SU-DHL-6 (cell line): Measurements from ENCODE around the gene GBP7.

Experiments
- H2AFZ ChIP-seq: fragments of 200-600 bp; sonication (generic); 2 replicates; pipeline ENCODE4 v1.6.1; 2014; ENCODE audit warnings: low read depth, mild to moderate bottlenecking, moderate library complexity, mixed read lengths, antibody characterized with exemption, low read length; ENCODE audit not compliant: severe bottlenecking
- H3F3A ChIP-seq: fragments of 200-600 bp; shearing (Covaris generic); 2 replicates; pipeline ENCODE4 v1.6.0; 2016; ENCODE audit warnings: antibody characterized with exemption, mild to moderate bottlenecking; ENCODE audit not compliant: insufficient read depth
- H3K27ac ChIP-seq: fragments of 200-600 bp; sonication (generic); 2 replicates; pipeline ENCODE4 v1.5.1; 2016; ENCODE audit warnings: low read depth, mild to moderate bottlenecking, low read length, moderate library complexity, mixed read lengths
- H3K27me3 ChIP-seq: fragments of 200-600 bp; sonication (generic), shearing (Covaris generic); 2 replicates; pipeline ENCODE4 v1.6.0; 2014; ENCODE audit warnings: mild to moderate bottlenecking, low read length
- H3K36me3 ChIP-seq: fragments of 200-600 bp; sonication (generic); 2 replicates; pipeline ENCODE4 v1.6.1; 2014; ENCODE audit warnings: mild to moderate bottlenecking, low read length, mixed read lengths
- H3K4me2 ChIP-seq: fragments of 300-600, 200-600 bp; shearing (Covaris generic), sonication (generic); 2 replicates; pipeline ENCODE4 v1.6.0; 2014; ENCODE audit warnings: low read length, low read depth, mild to moderate bottlenecking; ENCODE audit not compliant: poor library complexity, severe bottlenecking
- H3K4me3 ChIP-seq: fragments of 200-600 bp; sonication (generic); 2 replicates; pipeline ENCODE4 v1.5.1; 2014; ENCODE audit warnings: antibody characterized with exemption, low read length, mild to moderate bottlenecking, mixed read lengths; ENCODE audit not compliant: insufficient read depth, poor library complexity, severe bottlenecking
- H3K79me2 ChIP-seq: fragments of 200-600 bp; sonication (generic); 2 replicates; pipeline ENCODE4 v1.6.1; 2014; ENCODE audit warnings: mild to moderate bottlenecking, low read length, moderate library complexity; ENCODE audit not compliant: insufficient read depth
- H3K9ac ChIP-seq: fragments of 200-600 bp; sonication (generic); 2 replicates; pipeline ENCODE4 v1.7.0; 2014; ENCODE audit warnings: mild to moderate bottlenecking, low read length
- H3K9me2 ChIP-seq: fragments of 200-600 bp; sonication (generic); replicated peaks from 2 replicates; pipeline ENCODE4 v1.6.1; 2014; ENCODE audit warnings: low read length; ENCODE audit not compliant: insufficient read depth
- H3K9me3 ChIP-seq: fragments of 200-600 bp; sonication (generic); 2 replicates; pipeline ENCODE4 v1.6.1; 2014; ENCODE audit warnings: low read length, mixed read lengths; ENCODE audit not compliant: insufficient read depth
- H4K20me1 ChIP-seq: fragments of 200-600 bp; sonication (generic); 2 replicates; pipeline ENCODE4 v1.6.1; 2014; ENCODE audit warnings: low read depth, mild to moderate bottlenecking, antibody characterized with exemption, low read length, moderate library complexity, mixed read lengths
- CTCF ChIP-seq: fragments of 200-600 bp; sonication (generic); IDR thresholded peaks from one replicate; pipeline ENCODE4 v1.5.1; 2017; ENCODE audit warnings: antibody characterized with exemption, mild to moderate bottlenecking, low read length, moderate library complexity; ENCODE audit not compliant: insufficient read depth, poor library complexity, severe bottlenecking
- EZH2phosphoT487 ChIP-seq: fragments of 200-600 bp; sonication (generic), shearing (Covaris generic); conservative IDR thresholded peaks from 2 replicates; pipeline ENCODE4 v1.6.1; 2018; ENCODE audit warnings: mild to moderate bottlenecking, antibody characterized with exemption, low read length, moderate library complexity, mixed read lengths

GBP7 gene

DNA sequence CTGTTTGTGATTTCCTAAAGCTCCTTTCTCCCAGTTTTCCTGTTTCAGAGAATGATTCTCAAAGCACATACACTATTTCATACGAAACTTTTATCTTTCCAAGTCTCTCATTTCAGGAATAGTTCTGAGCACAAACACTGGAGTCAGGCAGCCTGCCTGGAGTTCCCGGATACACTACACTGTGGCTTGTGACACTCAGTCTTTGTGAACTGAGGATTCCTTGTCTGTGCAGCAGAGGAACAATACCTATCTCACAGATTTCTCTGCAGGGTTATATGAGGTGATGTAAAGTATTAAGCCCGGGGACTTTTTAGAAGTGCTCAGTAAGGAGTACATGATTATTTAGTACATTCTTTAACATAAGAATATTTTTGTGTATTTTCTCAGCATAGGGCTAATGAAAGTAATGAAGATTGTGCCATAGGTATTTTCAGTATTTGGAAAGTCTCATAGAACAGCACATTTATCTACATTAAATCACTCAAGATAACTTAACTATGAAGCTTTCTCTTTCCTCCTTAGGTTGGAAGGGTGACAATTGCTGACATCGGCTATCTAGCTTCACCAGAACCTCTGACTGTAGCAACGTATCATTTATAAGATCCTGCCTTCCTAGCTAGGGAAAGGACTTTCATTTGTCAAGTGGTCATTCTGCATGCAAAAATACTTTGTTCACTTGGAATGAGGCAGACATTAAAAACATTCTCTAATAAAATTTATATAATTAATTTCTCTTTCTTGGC, 62.8 kb downstream of the GBP7 start:
- Histone ChIP-seq H3K4me2 (no peak overlapping the region), H2AFZ (no peak overlapping the region), H3K4me3 (no peak overlapping the region)

DNA sequence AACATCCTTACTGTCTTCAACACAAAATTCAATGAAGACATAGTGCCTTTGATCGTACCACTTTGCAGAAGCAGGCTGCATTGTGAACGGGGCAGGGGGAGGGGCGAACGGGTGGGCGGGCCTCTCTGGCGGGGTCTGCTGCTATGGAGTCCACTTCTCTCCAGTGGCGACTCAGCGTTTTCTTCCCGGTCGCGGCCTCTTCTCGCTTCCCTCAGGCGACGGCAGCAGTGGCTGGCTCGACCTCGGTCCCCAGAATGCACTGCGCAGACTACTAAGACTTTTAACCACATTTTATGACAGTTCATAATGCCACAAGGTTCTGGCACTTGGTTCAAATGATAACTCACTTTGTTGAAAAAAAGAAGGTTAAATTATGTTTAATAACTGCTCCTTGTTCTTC, 71.1 kb downstream of the GBP7 start:
- Histone ChIP-seq H4K20me1 (no peaks in the 10 kb centered on the region), H2AFZ (no peak overlapping the region), H3K9me3 (no peaks in the 10 kb centered on the region), H3K4me2 (no peak overlapping the region), H3K79me2 (no peaks in the 10 kb centered on the region), H3K9me2 (no peaks in the 10 kb centered on the region), H3K36me3 (no peaks in the 10 kb centered on the region), H3K27ac (no peak overlapping the region), H3K9ac (no peak overlapping the region), H3K27me3 (no peaks in the 10 kb centered on the region), H3K4me3 (no peak overlapping the region), H3F3A (no peaks in the 10 kb centered on the region)
- TF ChIP-seq CTCF (no peak), EZH2phosphoT487 (no peak)

More for the DNA sequence above, 62.8 kb downstream of the GBP7 start:
- no peaks in the 10 kb centered on the region for H3F3A ChIP-seq
- H3K9ac ChIP-seq: no peak overlapping the region
- H3K27ac ChIP-seq: no peak overlapping the region
- no peaks in the 10 kb centered on the region for H4K20me1 ChIP-seq
- H3K79me2 ChIP-seq: no peaks in the 10 kb centered on the region
- no peaks in the 10 kb centered on the region for H3K36me3 ChIP-seq
- no peak for TF ChIP-seq EZH2phosphoT487
- TF ChIP-seq CTCF: no peak
- H3K27me3 ChIP-seq: no peaks in the 10 kb centered on the region
- H3K9me3 ChIP-seq: no peaks in the 10 kb centered on the region
- no peaks in the 10 kb centered on the region for H3K9me2 ChIP-seq

- Histone ChIP-seq H3K9me3 (no peaks in the 10 kb centered on the region), H3K79me2 (no peaks in the 10 kb centered on the region), H3K4me3 (no peak overlapping the region), H3K27ac (no peak overlapping the region), H3K4me2 (no peak overlapping the region), H3K27me3 (no peaks in the 10 kb centered on the region), H3K36me3 (no peaks in the 10 kb centered on the region), H3K9ac (no peak overlapping the region), H2AFZ (no peak overlapping the region), H3K9me2 (no peaks in the 10 kb centered on the region), H4K20me1 (no peaks in the 10 kb centered on the region), H3F3A (no peaks in the 10 kb centered on the region)
- no peak for TF ChIP-seq CTCF
- TF ChIP-seq EZH2phosphoT487: no peak
These were observed 71.7 kb downstream of the GBP7 start for GRCh38 chr1:89104147-89104546.
